HG03575 (cell line): ENCODE data around the gene OOSP1.
"Not testable (repeated sequence)": the region's sequence is repeated elsewhere in the genome, so short reads cannot be mapped to it uniquely, and the experiment has no call there.

Source experiments
- ATAC-seq: cut with Tn5 transposase; IDR thresholded peaks from one replicate; pipeline ENCODE4 v1.9.1; 2021; ENCODE audit not compliant: unreplicated experiment, insufficient number of reproducible peaks, low FRiP score; ENCODE audit errors: extremely low read depth

Gene OOSP1

DNA sequence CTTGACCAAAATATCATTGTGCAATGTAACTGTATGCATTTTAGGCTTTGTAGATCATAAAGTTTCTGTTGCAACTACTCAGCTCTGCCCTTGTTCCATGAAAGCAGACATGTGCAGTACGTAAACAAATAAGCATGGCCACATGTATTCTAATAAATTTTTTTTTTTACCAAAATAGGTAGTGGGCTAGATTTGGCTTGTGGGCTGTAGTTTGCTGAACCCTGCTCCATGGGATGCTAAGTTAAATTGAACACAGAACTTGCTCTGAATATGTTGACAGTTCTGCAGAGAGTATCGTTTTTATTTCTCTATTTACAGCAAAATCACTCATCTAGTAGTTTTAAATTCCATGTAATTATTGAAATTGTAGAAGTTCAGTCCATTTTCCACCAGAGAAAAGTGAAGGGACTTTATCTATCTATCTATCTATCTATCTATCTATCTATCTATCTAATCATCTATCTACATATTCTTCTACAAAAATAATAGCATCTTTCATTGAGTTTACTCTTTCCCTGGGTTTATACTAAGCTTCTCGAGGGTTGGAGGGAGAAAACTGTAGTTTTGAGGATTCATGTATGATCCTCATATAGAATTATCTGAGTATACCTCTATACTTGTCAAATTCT, 16.1 kb downstream of the OOSP1 start:
- ATAC-seq: no peak

DNA sequence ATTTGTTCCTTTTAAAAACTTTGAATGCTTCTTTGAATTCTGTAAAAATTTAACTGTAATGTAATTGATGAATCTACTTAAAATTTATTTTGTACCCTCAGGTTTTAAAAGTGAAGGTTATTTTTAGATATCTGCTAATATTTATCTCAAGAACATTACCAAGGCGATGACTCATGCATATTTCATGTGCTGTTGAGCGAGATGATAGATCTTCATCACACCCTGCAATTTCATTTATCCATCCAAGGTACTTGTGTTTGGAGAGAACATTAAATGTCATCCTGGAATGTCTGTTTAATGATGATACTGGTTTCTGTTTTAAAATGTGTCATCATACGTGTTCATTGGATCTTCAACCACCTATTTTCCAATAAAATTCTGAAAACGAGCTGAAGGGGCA, 18.9 kb downstream of the OOSP1 start:
- no peak for ATAC-seq

DNA sequence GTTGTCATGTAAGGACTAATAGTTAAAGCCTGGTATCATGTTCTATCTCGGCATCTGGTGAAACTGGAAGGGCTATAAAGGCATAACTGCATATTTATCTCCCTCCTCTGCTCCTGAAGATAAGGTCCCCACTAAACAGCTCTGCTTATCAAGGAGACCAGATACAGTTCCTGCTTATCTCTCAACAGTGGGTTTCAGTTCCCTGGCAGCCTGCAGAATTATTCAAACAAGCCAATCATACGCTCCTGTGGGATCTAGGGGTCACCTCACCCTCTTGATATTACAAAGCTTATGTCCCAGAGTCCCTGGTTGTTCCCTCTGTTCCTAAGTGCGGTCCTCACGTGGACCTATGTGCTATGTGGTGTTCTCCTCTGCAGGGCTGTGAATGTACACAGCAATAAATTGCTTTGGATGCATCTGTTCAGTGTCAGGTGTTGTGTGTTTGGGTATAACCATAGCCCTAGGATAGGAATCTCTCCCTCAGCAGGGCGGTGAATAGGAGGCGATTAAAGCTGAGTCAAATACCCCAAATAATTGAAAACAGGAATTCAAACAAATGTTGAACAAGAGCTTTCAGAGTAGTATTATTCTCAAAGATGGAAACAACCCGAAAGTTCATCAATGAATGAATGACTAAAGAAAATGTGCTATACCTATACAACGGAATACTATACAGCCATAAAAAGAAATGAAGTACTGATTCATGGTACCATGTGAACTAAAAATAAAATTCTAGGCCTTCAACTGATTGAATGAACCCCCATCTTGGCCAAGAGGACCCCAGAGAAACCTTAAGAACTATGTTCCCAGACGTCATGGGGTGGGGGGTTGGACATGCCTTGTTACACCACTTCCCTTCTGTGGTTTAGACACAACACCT, 22.5 kb downstream of the OOSP1 start:
- no peak for ATAC-seq

GRCh38 chr11:59962107-59962482, 23.9 kb downstream of the OOSP1 start:
- no peak for ATAC-seq

DNA sequence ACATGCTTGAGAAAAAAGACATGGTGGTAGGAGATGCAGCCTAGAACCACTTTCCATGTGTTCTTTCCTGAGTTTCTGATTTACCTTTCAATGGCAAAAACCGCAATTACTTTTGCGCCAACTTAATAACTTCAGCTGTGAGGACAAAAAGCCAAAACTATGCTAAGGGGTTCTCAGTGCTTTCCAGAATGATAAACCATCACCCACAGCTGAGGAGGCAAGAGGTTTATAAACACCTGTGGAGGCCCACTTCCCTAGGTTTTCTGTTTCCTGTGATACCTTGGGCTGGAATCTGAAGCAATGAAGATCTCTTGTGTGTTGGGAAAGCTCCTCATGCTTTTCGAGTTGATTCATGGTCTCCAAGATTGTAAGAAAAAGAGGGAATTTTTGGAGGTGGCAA, 25.5 kb downstream of the OOSP1 start, which contains the start of gene OOSP4A:
Gene OOSP4A, plus strand, starts transcription at position 301 of the 400 bp plus-strand sequence. Its CDS starts 0 bp downstream, at position 301.
- no peak for ATAC-seq

DNA sequence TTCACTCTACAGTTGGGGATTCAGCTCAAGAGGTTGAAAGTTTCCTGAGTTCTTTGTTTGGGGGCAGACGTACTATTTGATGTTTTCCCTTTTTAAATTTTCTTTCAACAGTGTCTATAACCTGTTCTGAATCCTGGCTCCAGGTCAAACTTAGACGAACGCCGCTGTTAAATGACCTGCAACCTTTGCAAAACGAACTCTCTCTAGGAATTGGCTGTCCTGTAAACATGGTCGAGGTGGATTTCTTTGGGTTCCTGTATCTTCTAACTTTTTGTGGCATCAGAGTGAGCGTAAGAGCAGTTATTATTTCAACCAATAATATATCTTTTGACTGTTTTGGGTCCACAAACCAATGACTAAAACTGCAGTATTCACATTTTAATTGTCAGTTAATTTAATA, 27.2 kb downstream of the OOSP1 start:
- no peak for ATAC-seq

GRCh38 chr11:59966201-59966600, 28.0 kb downstream of the OOSP1 start:
- ATAC-seq: no peak

GRCh38 chr11:59967677-59968394, 29.6 kb downstream of the OOSP1 start:
- no peak for ATAC-seq

DNA sequence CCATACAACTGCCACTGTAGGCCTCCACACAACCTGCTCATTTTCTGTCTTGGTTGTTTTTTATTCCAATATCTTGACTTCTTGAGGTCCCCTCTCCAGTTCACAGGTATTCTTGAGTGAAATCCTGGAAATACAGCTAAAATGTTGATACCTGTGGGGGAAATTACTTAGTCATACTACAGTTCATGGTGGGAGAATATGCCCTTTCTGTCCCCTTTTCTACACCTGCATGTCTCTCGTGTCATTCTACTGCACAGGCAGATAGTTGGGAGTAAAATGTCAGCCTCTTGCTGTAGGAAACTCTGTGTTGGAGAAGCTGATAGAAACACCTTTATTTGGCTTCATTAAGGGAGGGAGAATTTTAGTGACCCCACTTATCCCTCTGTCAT, 30.2 kb downstream of the OOSP1 start:
- no peak for ATAC-seq

DNA sequence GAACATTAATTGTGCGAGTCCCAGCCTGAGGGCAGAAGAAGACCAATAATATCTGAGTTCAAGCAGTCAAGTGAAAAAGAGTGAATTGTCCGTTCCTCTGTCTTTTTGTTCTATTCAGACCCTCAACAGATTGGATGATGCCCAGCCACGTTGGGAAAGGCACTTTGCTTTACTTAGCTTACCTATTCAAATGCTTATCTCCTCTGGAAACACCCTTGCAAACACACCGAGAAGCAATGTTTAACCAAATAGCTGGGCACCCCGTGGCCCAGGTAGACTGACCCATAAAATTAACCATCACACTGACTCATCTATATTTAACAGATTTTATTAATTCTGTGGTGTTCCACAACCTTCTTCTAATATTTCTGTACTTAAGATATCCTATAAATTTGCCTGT, 34.9 kb downstream of the OOSP1 start:
- no peak for ATAC-seq

DNA sequence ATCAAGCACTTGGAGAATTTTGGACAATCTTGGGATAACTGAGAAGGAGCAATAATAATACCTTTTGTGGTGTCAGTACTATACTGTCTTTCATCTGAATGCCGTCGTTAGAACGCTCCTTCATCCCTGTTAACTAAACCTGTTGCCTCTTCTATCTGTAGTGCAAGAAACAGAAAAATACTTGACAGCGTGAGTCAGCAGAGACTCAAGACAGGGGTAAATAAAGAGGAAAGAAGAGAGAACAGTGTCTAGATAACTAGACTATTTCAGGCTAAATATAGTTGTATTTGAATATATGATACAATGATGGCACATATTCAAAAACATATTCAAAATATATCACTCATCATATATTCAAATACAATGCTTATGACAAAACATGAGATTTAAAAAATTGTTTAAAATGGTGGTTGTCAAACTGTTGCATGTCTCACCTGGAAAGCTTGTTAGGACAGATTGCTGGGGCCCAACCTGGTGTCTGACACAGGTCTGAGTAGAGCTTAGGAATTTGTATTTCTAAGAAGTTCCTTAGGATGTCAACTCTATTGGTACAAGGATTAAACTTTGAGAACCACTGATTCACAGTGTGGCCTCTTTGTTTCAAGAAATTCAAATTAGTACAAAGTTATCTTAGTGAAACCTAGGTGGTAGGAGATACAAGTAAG, 43.0 kb downstream of the OOSP1 start:
- ATAC-seq: no peak

- not testable (repeated sequence) for ATAC-seq
These were observed 43.8 kb downstream of the OOSP1 start for GRCh38 chr11:59982037-59982436.

DNA sequence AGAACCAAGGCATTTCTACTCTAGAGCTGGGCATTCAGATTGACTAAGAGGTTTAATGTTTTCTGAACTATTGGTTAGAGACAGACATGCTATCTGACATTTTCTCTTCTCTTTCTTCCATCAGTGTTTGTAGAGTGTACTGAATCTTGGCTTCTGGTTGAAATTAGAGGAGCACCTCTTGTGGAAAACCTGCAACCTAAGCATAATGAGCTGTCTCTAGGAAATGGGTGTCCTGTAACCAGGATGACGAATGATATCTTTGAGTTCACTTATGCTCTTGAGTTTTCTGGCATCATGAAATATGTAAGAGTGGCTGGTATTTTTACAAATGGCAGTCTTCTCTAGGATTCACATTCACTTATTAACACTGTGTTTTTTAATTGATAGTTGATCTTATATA, 45.0 kb downstream of the OOSP1 start:
- ATAC-seq: no peak

DNA sequence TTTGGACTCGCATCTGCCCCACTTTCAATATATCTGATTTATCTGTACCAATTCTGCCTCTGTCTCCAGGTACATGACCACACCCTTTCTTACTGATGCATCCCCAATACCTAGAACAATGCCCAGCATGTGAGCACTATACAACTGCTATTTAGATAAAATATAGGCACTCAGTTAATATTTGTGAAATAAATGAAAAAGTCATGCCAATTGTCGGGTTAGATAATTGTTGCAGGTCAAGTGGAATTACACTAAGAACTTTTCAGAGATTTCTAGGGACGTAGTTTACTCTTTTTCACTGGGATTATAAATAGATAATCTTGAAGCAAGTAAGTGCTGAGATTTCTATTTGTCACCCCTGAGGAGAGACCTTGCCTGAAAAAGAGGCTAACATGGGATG, 46.1 kb downstream of the OOSP1 start:
- no peak for ATAC-seq

GRCh38 chr11:59990421-59990820, 52.2 kb downstream of the OOSP1 start:
- no peak for ATAC-seq

DNA sequence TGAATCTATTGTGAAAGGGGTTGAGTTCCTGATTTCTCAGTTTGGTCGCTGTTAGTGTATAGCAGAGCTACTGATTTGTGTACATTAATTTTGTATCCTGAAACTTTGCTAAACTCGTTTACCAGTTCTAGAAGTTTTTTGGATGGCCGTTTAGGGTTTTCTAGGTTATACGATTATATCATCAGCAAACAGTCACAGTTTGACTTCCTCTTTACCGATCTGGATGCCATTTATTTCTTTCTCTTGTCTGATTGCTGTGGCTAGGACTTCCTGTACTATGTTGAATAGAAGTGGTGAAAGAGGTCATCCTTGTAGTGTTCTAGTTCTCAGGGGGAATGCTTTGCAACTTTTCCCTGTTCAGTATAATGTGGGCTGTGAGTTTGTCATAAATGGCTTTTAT, 54.2 kb downstream of the OOSP1 start:
- ATAC-seq: no peak

DNA sequence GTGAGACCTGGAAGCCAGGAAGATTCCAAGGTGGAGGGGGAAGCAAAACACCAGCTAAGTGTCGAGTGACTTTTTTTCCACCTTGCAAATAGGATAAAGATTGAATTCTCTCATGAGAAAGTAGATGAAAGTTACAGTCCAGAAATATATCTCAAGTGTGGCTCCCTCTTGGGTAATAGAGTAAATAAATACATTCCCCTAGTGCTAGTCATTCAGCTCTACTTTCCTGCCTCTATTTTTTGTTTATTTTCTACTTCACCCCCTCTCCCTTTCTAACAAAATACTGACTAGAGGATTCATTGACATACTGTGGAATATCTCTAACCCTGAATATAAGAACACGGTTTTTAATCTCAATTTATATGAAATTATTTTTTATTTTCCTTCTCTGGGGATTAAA, 59.6 kb downstream of the OOSP1 start:
- ATAC-seq: no peak

DNA sequence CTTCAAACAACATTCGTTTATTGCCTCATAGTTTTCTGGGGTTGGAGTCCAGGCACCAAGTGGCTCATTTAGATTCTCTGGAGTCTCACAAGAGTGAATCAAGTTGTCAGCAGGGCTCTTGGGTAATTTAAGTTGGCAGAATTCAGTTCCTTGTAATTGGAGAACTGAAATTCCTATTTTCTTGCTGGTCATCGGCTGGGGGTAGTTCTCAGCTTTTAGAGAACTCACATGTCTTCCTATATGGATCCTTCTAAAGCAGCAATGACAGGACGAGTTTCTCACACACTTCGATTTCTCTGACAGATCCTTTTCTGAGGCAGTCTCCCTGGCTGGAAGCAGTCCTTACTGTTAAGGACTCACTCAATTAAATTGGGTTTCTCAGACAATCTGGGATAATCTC, 61.5 kb downstream of the OOSP1 start:
- ATAC-seq: no peak

DNA sequence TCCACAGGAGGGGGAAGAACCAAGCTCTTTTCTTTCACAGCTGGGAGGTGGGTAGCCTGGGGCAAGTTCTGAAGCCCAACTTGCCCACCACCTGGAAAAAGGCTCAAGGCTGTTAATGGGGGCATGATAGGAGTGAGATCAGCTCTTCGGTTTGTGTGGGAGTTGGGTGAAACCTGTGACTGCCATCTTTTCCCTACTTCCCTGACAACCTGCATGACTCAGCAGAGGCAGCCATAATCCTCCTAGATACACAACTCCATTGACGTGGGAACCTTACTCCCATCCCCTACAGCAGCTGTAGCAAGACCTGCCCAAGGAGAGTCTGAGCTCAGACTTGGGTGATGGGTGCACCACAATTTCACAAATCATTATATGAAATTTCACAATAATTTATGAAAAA, 65.5 kb downstream of the OOSP1 start:
- ATAC-seq: no peak
